H1 (cell line): ENCODE results near the gene PTPN21. TPM values are rescaled to one million over a fixed set of nuclear protein-coding genes. Genes with fewer than 3 reads are reported as not detected.

Source experiments
- CTCF ChIA-PET: fragments of 300-600 bp; sonication (Branson Sonifier 250); formaldehyde crosslinking; loops from one replicate; lab custom pipeline; 2021; ENCODE audit not compliant: partially characterized antibody; lab: Charles Lee
- POLR2A ChIA-PET: fragments of 300-600 bp; sonication (Branson Sonifier 250); formaldehyde crosslinking; loops from one replicate; lab custom pipeline; 2021; ENCODE audit warnings: inconsistent platforms; ENCODE audit not compliant: partially characterized antibody; lab: Charles Lee
- DNase-seq, 2 experiments: peaks; one replicate each; pipeline versions ENCODE4 v3.0.0 to v3.0.0-alpha.2; 2010 to 2022; ENCODE audit warnings: low spot score in 2 of 2, low read depth in 1 of 2, mixed read lengths in 1 of 2
- FAIRE-seq: peaks from 2 replicates; lab custom pipeline; 2011; peaks lifted over from hg19 to GRCh38; lab: Jason Lieb, UNC
- H2AFZ ChIP-seq: 2 replicates; pipeline ENCODE4 v1.8.1; 2012; ENCODE audit warnings: low read length, inconsistent platforms
- H2AK5ac ChIP-seq: 2 replicates; pipeline ENCODE4 v1.6.1; 2013; ENCODE audit warnings: low read depth, low read length
- H2BK120ac ChIP-seq: replicated peaks from 2 replicates; pipeline ENCODE3; 2013; ENCODE audit warnings: low read depth, low read length, inconsistent platforms
- H2BK12ac ChIP-seq: 2 replicates; pipeline ENCODE4 v1.6.1; 2013; ENCODE audit warnings: low read depth, low read length
- H2BK15ac ChIP-seq: 2 replicates; pipeline ENCODE4 v1.6.1; 2013; ENCODE audit warnings: low read length
- H2BK20ac ChIP-seq: 2 replicates; pipeline ENCODE4 v1.6.1; 2013; ENCODE audit warnings: low read length
- H2BK5ac ChIP-seq: 2 replicates; pipeline ENCODE4 v1.6.1; 2013; ENCODE audit warnings: low read depth, low read length
- H3K14ac ChIP-seq: 2 replicates; pipeline ENCODE4 v1.6.1; 2013; ENCODE audit warnings: inconsistent platforms; ENCODE audit not compliant: insufficient read length
- H3K18ac ChIP-seq: 2 replicates; pipeline ENCODE4 v1.6.1; 2013; ENCODE audit warnings: low read length; ENCODE audit errors: extremely low read depth
- H3K23ac ChIP-seq: 2 replicates; pipeline ENCODE4 v1.6.1; 2013; ENCODE audit warnings: inconsistent platforms; ENCODE audit not compliant: insufficient read length
- H3K23me2 ChIP-seq: 2 replicates; pipeline ENCODE4 v1.6.1; 2013; ENCODE audit warnings: low read depth, low read length
- H3K27ac ChIP-seq: 2 replicates; pipeline ENCODE4 v1.6.1; 2011; ENCODE audit warnings: low read depth, low read length, inconsistent platforms
- H3K27me3 ChIP-seq, 4 experiments: replicated peaks in 1 of 4; 1 replicate in 1 of 4; 2 replicates in 3 of 4; pipeline versions ENCODE4 v1.6.1 to v1.8.1; 2011 to 2013; ENCODE audit warnings: low read length in 3 of 4, mild to moderate bottlenecking in 3 of 4, inconsistent platforms in 2 of 4, mixed read lengths in 2 of 4, moderate library complexity in 1 of 4; ENCODE audit not compliant: control insufficient read depth in 3 of 4, insufficient read depth in 3 of 4; ENCODE audit errors: extremely low read depth in 1 of 4
- H3K36me3 ChIP-seq, 4 experiments: 2 replicates each; pipeline versions ENCODE4 v1.6.1 to v1.8.1; 2011 to 2013; ENCODE audit warnings: mild to moderate bottlenecking in 4 of 4, low read length in 3 of 4, moderate library complexity in 2 of 4, control low read depth in 1 of 4, inconsistent platforms in 1 of 4; ENCODE audit not compliant: insufficient read depth in 4 of 4, control insufficient read depth in 2 of 4
- H3K4ac ChIP-seq: replicated peaks from 2 replicates; pipeline ENCODE3; 2013; ENCODE audit warnings: low read length, low read depth, mixed read lengths, inconsistent platforms; ENCODE audit not compliant: insufficient read length
- H3K4me1 ChIP-seq, 4 experiments: replicated peaks in 1 of 4; 1 replicate in 1 of 4; 2 replicates in 3 of 4; pipeline versions ENCODE4 v1.6.1 to v1.8.1; 2011 to 2013; ENCODE audit warnings: low read length in 3 of 4, inconsistent platforms in 2 of 4, mixed read lengths in 1 of 4; ENCODE audit not compliant: insufficient read depth in 4 of 4, control insufficient read depth in 3 of 4
- H3K4me2 ChIP-seq, 2 experiments: 2 replicates each; pipeline versions ENCODE4 v1.6.1 to v1.8.1; 2011 to 2013; ENCODE audit warnings: low read depth in 2 of 2, low read length in 2 of 2, control low read depth in 1 of 2, inconsistent platforms in 1 of 2, mild to moderate bottlenecking in 1 of 2; ENCODE audit not compliant: insufficient read depth in 1 of 2
- H3K4me3 ChIP-seq, 4 experiments: fragments of 200-600, 300-600 bp in 1 of 4; sonication (generic), shearing (Covaris generic), sonication (Bioruptor Twin) in 1 of 4; 2 replicates each; pipeline versions ENCODE4 v1.5.1 to v1.8.1; 2011 to 2016; ENCODE audit warnings: low read length in 4 of 4, low read depth in 3 of 4, control low read depth in 2 of 4, inconsistent platforms in 2 of 4, mild to moderate bottlenecking in 2 of 4, mixed read lengths in 1 of 4, moderate library complexity in 1 of 4; ENCODE audit not compliant: insufficient read depth in 2 of 4; ENCODE audit errors: extremely low read depth in 1 of 4
- H3K56ac ChIP-seq: replicated peaks from 2 replicates; pipeline ENCODE3; 2013; ENCODE audit warnings: low read depth, mild to moderate bottlenecking, mixed read lengths, low read length, inconsistent platforms; ENCODE audit not compliant: insufficient read length
- H3K79me1 ChIP-seq: 2 replicates; pipeline ENCODE4 v1.6.1; 2013; ENCODE audit warnings: low read depth, low read length, control low read depth
- H3K79me2 ChIP-seq, 2 experiments: 2 replicates each; pipeline versions ENCODE4 v1.6.1 to v1.8.1; 2012 to 2013; ENCODE audit warnings: low read length in 2 of 2, mild to moderate bottlenecking in 2 of 2, inconsistent platforms in 1 of 2; ENCODE audit not compliant: insufficient read depth in 2 of 2, control insufficient read depth in 1 of 2
- H3K9ac ChIP-seq, 4 experiments: replicated peaks in 1 of 4; 1 replicate in 1 of 4; 2 replicates in 3 of 4; pipeline versions ENCODE4 v1.6.1 to v1.8.1; 2011 to 2013; ENCODE audit warnings: low read depth in 3 of 4, low read length in 3 of 4, control low read depth in 2 of 4, mild to moderate bottlenecking in 2 of 4, moderate library complexity in 2 of 4, inconsistent platforms in 1 of 4; ENCODE audit errors: extremely low read depth in 1 of 4
- H3K9me3 ChIP-seq, 2 experiments: 2 replicates each; pipeline versions ENCODE4 v1.6.1 to v1.8.1; 2012 to 2013; ENCODE audit warnings: mild to moderate bottlenecking in 2 of 2, moderate library complexity in 2 of 2, control low read depth in 1 of 2, inconsistent platforms in 1 of 2, low read depth in 1 of 2, low read length in 1 of 2, mixed read lengths in 1 of 2; ENCODE audit not compliant: insufficient read depth in 2 of 2
- H4K20me1 ChIP-seq, 2 experiments: replicated peaks in 1 of 2; 2 replicates each; pipeline versions ENCODE3 to v1.8.1; 2011 to 2013; ENCODE audit warnings: inconsistent platforms in 2 of 2, low read length in 2 of 2, mild to moderate bottlenecking in 1 of 2; ENCODE audit not compliant: insufficient read depth in 2 of 2, control insufficient read depth in 1 of 2
- H4K5ac ChIP-seq: 2 replicates; pipeline ENCODE4 v1.6.1; 2013; ENCODE audit warnings: low read length, low read depth, mixed read lengths, inconsistent platforms; ENCODE audit not compliant: insufficient read length
- H4K8ac ChIP-seq: 2 replicates; pipeline ENCODE4 v1.8.0; 2013; ENCODE audit warnings: mild to moderate bottlenecking, moderate library complexity, low read length, inconsistent platforms; ENCODE audit not compliant: insufficient read depth; ENCODE audit errors: extremely low read depth
- H4K91ac ChIP-seq: replicated peaks from 2 replicates; pipeline ENCODE3; 2013; ENCODE audit warnings: low read length, mixed read lengths, inconsistent platforms; ENCODE audit not compliant: insufficient read length
- ASH2L ChIP-seq: fragments of 200-600, 300-600 bp; sonication (generic); IDR thresholded peaks from one replicate; pipeline ENCODE4 v1.7.1; 2017; ENCODE audit warnings: low read length
- BACH1 ChIP-seq: IDR thresholded peaks from 2 replicates; pipeline ENCODE4 v1.6.1; 2012; ENCODE audit warnings: low read length, improper control_type of control experiment
- BCL11A ChIP-seq, 2 experiments: IDR thresholded peaks; one replicate each; pipeline ENCODE4 v1.6.1; 2011; ENCODE audit warnings: low read depth in 2 of 2, low read length in 2 of 2, mild to moderate bottlenecking in 2 of 2
- CBX8 ChIP-seq: fragments of 300-800, 300-1000 bp; sonication (generic); IDR thresholded peaks from 2 replicates; pipeline ENCODE4 v1.7.1; 2016; ENCODE audit warnings: low read depth, low read length, borderline replicate concordance
- CREB1 ChIP-seq: IDR thresholded peaks from 2 replicates; pipeline ENCODE4 v1.6.1; 2012; ENCODE audit warnings: inconsistent platforms
- EGR1 ChIP-seq: IDR thresholded peaks from 2 replicates; pipeline ENCODE4 v1.6.1; 2011; ENCODE audit warnings: low read depth, low read length, borderline replicate concordance
- KDM1A ChIP-seq: fragments of 200-600, 300-600 bp; sonication (generic); IDR thresholded peaks from 2 replicates; pipeline ENCODE4 v1.7.1; 2016; ENCODE audit warnings: mild to moderate bottlenecking, low read length, borderline replicate concordance
- MAFK ChIP-seq: IDR thresholded peaks from 2 replicates; pipeline ENCODE4 v1.6.1; 2012; ENCODE audit warnings: low read depth, mild to moderate bottlenecking, improper control_type of control experiment, low read length
- POLR2A ChIP-seq, 2 experiments: IDR thresholded peaks; 1 replicate in 1 of 2; 2 replicates in 1 of 2; pipeline ENCODE4 v1.6.1; 2011; ENCODE audit warnings: low read depth in 2 of 2, low read length in 2 of 2, mild to moderate bottlenecking in 2 of 2; ENCODE audit errors: control extremely low read depth in 1 of 2
- RAD21 ChIP-seq, 2 experiments: IDR thresholded peaks in 1 of 2; conservative IDR thresholded peaks in 1 of 2; 2 replicates each; pipeline ENCODE4 v1.6.1; 2011; ENCODE audit warnings: low read depth in 2 of 2, low read length in 2 of 2, improper control_type of control experiment in 1 of 2, inconsistent platforms in 1 of 2, mild to moderate bottlenecking in 1 of 2, moderate library complexity in 1 of 2
- SAP30 ChIP-seq: fragments of 300-600 bp; sonication (generic); IDR thresholded peaks from 2 replicates; pipeline ENCODE4 v1.7.1; 2012; ENCODE audit warnings: low read length, moderate library complexity, mild to moderate bottlenecking, inconsistent platforms; ENCODE audit not compliant: insufficient read depth, insufficient replicate concordance
- SP2 ChIP-seq: IDR thresholded peaks from 2 replicates; pipeline ENCODE4 v1.6.1; 2012; ENCODE audit warnings: mild to moderate bottlenecking, low read length, inconsistent platforms
- SUZ12 ChIP-seq: fragments of 200-600 bp; sonication (generic); IDR thresholded peaks from 2 replicates; pipeline ENCODE4 v1.6.1; 2012; ENCODE audit warnings: mild to moderate bottlenecking, inconsistent platforms, low read length, moderate library complexity, mixed read lengths
- TBP ChIP-seq: IDR thresholded peaks from 2 replicates; pipeline ENCODE4 v1.6.1; 2011; ENCODE audit warnings: low read depth, low read length, improper control_type of control experiment
- ZNF274 ChIP-seq: IDR thresholded peaks from 2 replicates; pipeline ENCODE4 v1.7.0; 2012; ENCODE audit warnings: low read length, borderline replicate concordance; ENCODE audit errors: extremely low read depth
- WGBS, 2 experiments: shearing (Covaris generic) in 1 of 2; methylation state at CpG; one replicate each; pipeline versions ENCODE4 v1.1.6 to v1.1.7; 2013 to 2015; ENCODE audit warnings: low lambda C conversion rate in 2 of 2, mixed read lengths in 2 of 2, inconsistent platforms in 1 of 2, low coverage in 1 of 2, missing lambda C conversion rate in 1 of 2; ENCODE audit not compliant: insufficient replicate concordance in 2 of 2, insufficient coverage in 1 of 2, insufficient read length in 1 of 2; ENCODE audit errors: extremely low coverage in 1 of 2, missing lambda C conversion rate in 1 of 2; 5-methylcytosine and 5-hydroxymethylcytosine counted together
- polyA plus RNA-seq, 7 experiments: library from polyadenylated mRNA; depleted of rRNA in 3 of 7; stranded (reverse) in 5 of 7; unstranded in 2 of 7; fragments of >200 nt in 5 of 7; fragments of 200-250 nt in 2 of 7; gene quantifications; 1 replicate in 5 of 7; 2 replicates in 1 of 7; 4 replicates in 1 of 7; pipeline versions ENCODE4 v1.2.1 to v1.2.3, GENCODE V29; 2011 to 2013; ENCODE audit warnings: missing spikeins in 2 of 7, mixed read lengths in 2 of 7
- total RNA-seq: library from RNA; stranded (reverse); fragmentation: NEBNext Ultra II Directional; extraction: Animal tissue kit (Norgen Biotek cat#: 25700); gene quantifications from 2 replicates; pipeline ENCODE4 v1.2.1, GENCODE V29; 2021

The PTPN21 gene
- total and polyA plus RNA-seq, 2 of the 8 experiments (the other 6 are each of a cell fraction or from before 2014, with no cell fraction given): 6.5 to 16.1 TPM

- Histone ChIP-seq H2BK120ac (no peak overlapping the region), H2BK15ac (no peak overlapping the region), H4K5ac (no peak overlapping the region), H3K79me2 (peaks cover 0 to 6% of the 10 kb centered on the region in 2 experiments; a peak in 1 of 4 replicates), H3K36me3 (peaks cover 31 to 94% (median 71%) of the 10 kb centered on the region in 4 experiments), H3K14ac (no peak overlapping the region), H2BK5ac (no peak overlapping the region), H2BK12ac (no peak overlapping the region), H4K20me1 (peaks cover 0 to 9% of the 10 kb centered on the region in 2 experiments), H3K18ac (no peak overlapping the region), H2AK5ac (no peak overlapping the region), H3K9me3 (no peaks in the 10 kb centered on the region), H4K8ac (no peak overlapping the region), H3K4me2 (no peak overlapping the region), H3K4me3 (no peak overlapping the region), H3K4ac (no peak overlapping the region), H2AFZ (no peak overlapping the region), H3K9ac (no peak overlapping the region), H3K56ac (no peak overlapping the region), H3K79me1 (no peaks in the 10 kb centered on the region), H2BK20ac (no peak overlapping the region), H3K4me1 (no peaks in the 10 kb centered on the region), H3K23ac (no peak overlapping the region), H3K27me3 (no peaks in the 10 kb centered on the region), H3K27ac (no peak overlapping the region), H4K91ac (no peak overlapping the region), H3K23me2 (no peaks in the 10 kb centered on the region)
- WGBS, 2 experiments: 88% methylated on average over 4 of the region's 4 CpGs; no CpG with 5 or more reads in 1 of the 2 experiments
- CTCF ChIA-PET: no interaction called here
- FAIRE-seq: no peak
- POLR2A ChIA-PET: no interaction called here
- DNase-seq: no peak
- TF ChIP-seq MAFK (no peak), BACH1 (no peak), TBP (no peak), SP2 (no peak), CREB1 (no peak), SUZ12 (no peak), EGR1 (no peak), ASH2L (no peak), KDM1A (no peak), SAP30 (no peak), POLR2A (IDR thresholded peaks at IDR 0.05; ENCODE audit: control extremely low read depth in 1 of 2, low read depth in 2 of 2, low read length in 2 of 2) (no peak), ZNF274 (no peak), CBX8 (no peak), RAD21 (IDR thresholded peaks at IDR 0.05 in 1 of 2, conservative IDR thresholded peaks at IDR 0.05 in 1 of 2; ENCODE audit: low read depth in 2 of 2, low read length in 2 of 2) (no peak), BCL11A (IDR thresholded peaks at IDR 0.05; ENCODE audit: low read depth in 2 of 2, low read length in 2 of 2) (no peak)
Measured at GRCh38 chr14:88572117-88572516, 17.3 kb upstream of the PTPN21 start.
